ENCODE results near the gene SMAD5. TPM values are rescaled to one million over a fixed set of nuclear protein-coding genes. Genes with fewer than 3 reads are reported as not detected.

Gene SMAD5
- total and polyA plus RNA-seq, 2 of the 8 experiments (the other 6 are each of a cell fraction or from before 2014, with no cell fraction given): 30.2 to 60.5 TPM

DNA sequence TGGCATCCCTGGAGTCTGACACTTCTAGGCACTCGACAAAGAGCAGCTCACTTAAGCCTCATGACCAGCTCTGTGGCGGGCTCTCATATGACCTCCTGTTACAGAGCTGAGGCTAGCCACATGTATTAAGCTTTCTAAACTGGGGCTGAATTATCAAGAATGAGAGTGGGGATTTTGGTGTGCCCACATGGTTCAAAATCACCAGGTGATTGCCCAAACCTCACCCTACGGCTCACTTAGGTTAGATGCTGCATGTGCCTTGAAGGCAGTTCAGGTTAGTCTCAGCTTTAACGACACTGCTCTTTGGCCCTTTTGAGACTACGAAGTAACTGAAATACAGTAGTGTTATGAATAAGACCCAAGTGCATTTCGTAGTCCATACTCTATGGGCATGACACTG lies 99.7 kb downstream of the SMAD5 start (continued):
- TF ChIP-seq, protein P1, sequence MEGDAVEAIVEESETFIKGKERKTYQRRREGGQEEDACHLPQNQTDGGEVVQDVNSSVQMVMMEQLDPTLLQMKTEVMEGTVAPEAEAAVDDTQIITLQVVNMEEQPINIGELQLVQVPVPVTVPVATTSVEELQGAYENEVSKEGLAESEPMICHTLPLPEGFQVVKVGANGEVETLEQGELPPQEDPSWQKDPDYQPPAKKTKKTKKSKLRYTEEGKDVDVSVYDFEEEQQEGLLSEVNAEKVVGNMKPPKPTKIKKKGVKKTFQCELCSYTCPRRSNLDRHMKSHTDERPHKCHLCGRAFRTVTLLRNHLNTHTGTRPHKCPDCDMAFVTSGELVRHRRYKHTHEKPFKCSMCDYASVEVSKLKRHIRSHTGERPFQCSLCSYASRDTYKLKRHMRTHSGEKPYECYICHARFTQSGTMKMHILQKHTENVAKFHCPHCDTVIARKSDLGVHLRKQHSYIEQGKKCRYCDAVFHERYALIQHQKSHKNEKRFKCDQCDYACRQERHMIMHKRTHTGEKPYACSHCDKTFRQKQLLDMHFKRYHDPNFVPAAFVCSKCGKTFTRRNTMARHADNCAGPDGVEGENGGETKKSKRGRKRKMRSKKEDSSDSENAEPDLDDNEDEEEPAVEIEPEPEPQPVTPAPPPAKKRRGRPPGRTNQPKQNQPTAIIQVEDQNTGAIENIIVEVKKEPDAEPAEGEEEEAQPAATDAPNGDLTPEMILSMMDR (IDR thresholded peaks at IDR 0.05; ENCODE audit: control extremely low read depth in 1 of 3, insufficient read depth in 1 of 3, low read depth in 1 of 3, low read length in 3 of 3): no peak
- TF ChIP-seq BCL11A (IDR thresholded peaks at IDR 0.05; ENCODE audit: low read depth in 2 of 2, low read length in 2 of 2) (no peak), SUZ12 (IDR thresholded peaks at IDR 0.05; ENCODE audit: low read length) (no peak), BRCA1 (IDR thresholded peaks at IDR 0.05; ENCODE audit: low read depth, low read length) (no peak), CREB1 (IDR thresholded peaks at IDR 0.05) (no peak), CBX5 (IDR thresholded peaks at IDR 0.05; ENCODE audit: low read depth, low read length) (no peak), SRF (IDR thresholded peaks at IDR 0.05; ENCODE audit: low read depth, low read length) (no peak), RNF2 (IDR thresholded peaks at IDR 0.05; ENCODE audit: borderline replicate concordance, low read depth, low read length, missing control alignments, poor library complexity, severe bottlenecking) (no peak)

Small RNAs within 50 kb of the gene (small RNA-seq; reads per million reads assigned to genes)
- gene RF02173 (ENCODE audit: insufficient read depth): not detected
- not detected for gene RF02175 (ENCODE audit: insufficient read depth)
- gene RF02176 (ENCODE audit: insufficient read depth): not detected

Other genes with a start within 250 kb of the SMAD5 start
- gene IL9, start 237.0 kb upstream of the SMAD5 start, total RNA-seq (2021; fragmentation: NEBNext Ultra II Directional; extraction: Animal tissue kit (Norgen Biotek cat#: 25700)): not detected in 2 replicates
- gene IL9, start 237.0 kb upstream of the SMAD5 start, polyA plus RNA-seq (2011; rRNA removed): not detected in 2 replicates
- not detected in 2 replicates for gene LECT2, start 177.9 kb upstream of the SMAD5 start, total RNA-seq (2021; fragmentation: NEBNext Ultra II Directional; extraction: Animal tissue kit (Norgen Biotek cat#: 25700))
- gene LECT2, start 177.9 kb upstream of the SMAD5 start, polyA plus RNA-seq (2011; rRNA removed): not detected in 2 replicates
- 5.9 and 8.5 TPM in 2 replicates for gene TGFBI, start 103.9 kb upstream of the SMAD5 start, total RNA-seq (2021; fragmentation: NEBNext Ultra II Directional; extraction: Animal tissue kit (Norgen Biotek cat#: 25700))
- 6.0 and 6.2 TPM in 2 replicates for gene TGFBI, start 103.9 kb upstream of the SMAD5 start, polyA plus RNA-seq (2011; rRNA removed)
- gene SMIM32, start 60.3 kb downstream of the SMAD5 start, total RNA-seq (2021; fragmentation: NEBNext Ultra II Directional; extraction: Animal tissue kit (Norgen Biotek cat#: 25700)): 0.22 TPM in 1 of 2 replicates, not detected in the other
- gene SMIM32, start 60.3 kb downstream of the SMAD5 start, polyA plus RNA-seq (2011; rRNA removed): 0.09 and 0.14 TPM in 2 replicates
- not detected in 2 replicates for gene TRPC7, start 232.7 kb downstream of the SMAD5 start, total RNA-seq (2021; fragmentation: NEBNext Ultra II Directional; extraction: Animal tissue kit (Norgen Biotek cat#: 25700))
- 0.05 TPM in 1 of 2 replicates, not detected in the other for gene TRPC7, start 232.7 kb downstream of the SMAD5 start, polyA plus RNA-seq (2011; rRNA removed)

Data from H1 (cell line).